SK-N-SH (cell line): ENCODE measurements around the gene RADIL. TPM values are rescaled to one million over a fixed set of nuclear protein-coding genes. Genes with fewer than 3 reads are reported as not detected.

Experiments used
- CTCF ChIA-PET: fragments of 300-600, 350-600 bp; formaldehyde crosslinking; extraction: SDS; loops from one replicate; lab custom pipeline; 2021; lab: Yijun Ruan, JAX
- POLR2A ChIA-PET: fragments of 350-600 bp; sonication (Branson Sonifier 250); formaldehyde crosslinking; extraction: SDS; loops from one replicate; lab custom pipeline; 2020; ENCODE audit warnings: antibody characterized with exemption, inconsistent platforms; lab: Yijun Ruan, JAX
- DNase-seq: peaks from one replicate; pipeline ENCODE4 v3.0.0; 2012
- H2AFZ ChIP-seq: fragments of 200-600 bp; sonication (generic); 2 replicates; pipeline ENCODE4 v1.8.1; 2016; ENCODE audit warnings: antibody characterized with exemption, mild to moderate bottlenecking, low read depth
- H3F3A ChIP-seq: fragments of 200-600 bp; sonication (generic); replicated peaks from 2 replicates; pipeline ENCODE3; 2016; ENCODE audit warnings: antibody characterized with exemption, mild to moderate bottlenecking; ENCODE audit not compliant: insufficient read depth
- H3K27ac ChIP-seq, 2 experiments: fragments of 200-500 bp in 1 of 2; fragments of 200-600 bp in 1 of 2; sonication (Bioruptor generic) in 1 of 2; sonication (generic), shearing (Covaris generic) in 1 of 2; 2 replicates each; pipeline versions ENCODE4 v1.5.1 to v1.6.1; 2014 to 2016; ENCODE audit warnings: low read depth in 2 of 2, inconsistent platforms in 1 of 2, low read length in 1 of 2, mild to moderate bottlenecking in 1 of 2, mixed read lengths in 1 of 2
- H3K27me3 ChIP-seq: fragments of 200-600 bp; sonication (generic), shearing (Covaris generic); 2 replicates; pipeline ENCODE4 v1.6.1; 2016; ENCODE audit warnings: mixed run types; ENCODE audit not compliant: insufficient read depth
- H3K36me3 ChIP-seq, 2 experiments: fragments of 200-500 bp in 1 of 2; fragments of 200-600 bp in 1 of 2; sonication (Bioruptor generic) in 1 of 2; sonication (generic) in 1 of 2; replicated peaks in 1 of 2; 2 replicates each; pipeline versions ENCODE3 to v1.5.1; 2014 to 2016; ENCODE audit warnings: low read length in 1 of 2, mild to moderate bottlenecking in 1 of 2; ENCODE audit not compliant: insufficient read depth in 2 of 2, control insufficient read depth in 1 of 2
- H3K4me1 ChIP-seq, 2 experiments: fragments of 200-500 bp in 1 of 2; fragments of 200-600 bp in 1 of 2; sonication (Bioruptor generic) in 1 of 2; sonication (generic), shearing (Covaris generic) in 1 of 2; 2 replicates each; pipeline versions ENCODE4 v1.5.1 to v1.6.1; 2014 to 2016; ENCODE audit warnings: low read depth in 1 of 2, low read length in 1 of 2, mixed run types in 1 of 2; ENCODE audit not compliant: insufficient read depth in 2 of 2, control insufficient read depth in 1 of 2
- H3K4me2 ChIP-seq: fragments of 200-600 bp; sonication (generic), shearing (Covaris generic); 2 replicates; pipeline ENCODE4 v1.6.1; 2017; ENCODE audit warnings: mixed run types
- H3K4me3 ChIP-seq, 2 experiments: fragments of 200-500 bp in 1 of 2; fragments of 200-600 bp in 1 of 2; sonication (Bioruptor generic) in 1 of 2; sonication (generic), shearing (Covaris generic) in 1 of 2; 2 replicates each; pipeline versions ENCODE4 v1.5.1 to v1.8.1; 2014 to 2016; ENCODE audit warnings: low read depth in 2 of 2, inconsistent platforms in 1 of 2, low read length in 1 of 2, mild to moderate bottlenecking in 1 of 2, mixed read lengths in 1 of 2, moderate library complexity in 1 of 2
- H3K79me2 ChIP-seq: fragments of 200-600 bp; sonication (generic); 2 replicates; pipeline ENCODE4 v1.8.1; 2017; ENCODE audit warnings: mild to moderate bottlenecking; ENCODE audit not compliant: insufficient read depth
- H3K9ac ChIP-seq: fragments of 200-600 bp; sonication (generic); 2 replicates; pipeline ENCODE4 v1.6.1; 2017; ENCODE audit warnings: mixed run types
- H3K9me2 ChIP-seq: fragments of 200-600 bp; sonication (generic); 2 replicates; pipeline ENCODE4 v1.6.1; 2017; ENCODE audit warnings: mixed run types
- H3K9me3 ChIP-seq: fragments of 200-600 bp; sonication (generic); 2 replicates; pipeline ENCODE4 v1.6.1; 2017; ENCODE audit warnings: mixed run types, mild to moderate bottlenecking, moderate library complexity
- H4K20me1 ChIP-seq: fragments of 200-600 bp; sonication (generic); 2 replicates; pipeline ENCODE4 v1.6.1; 2017; ENCODE audit warnings: mild to moderate bottlenecking, mixed run types; ENCODE audit not compliant: insufficient read depth
- CHD2 ChIP-seq: fragments of 150-350 bp; IDR thresholded peaks from 2 replicates; pipeline ENCODE4 v1.6.1; 2018; ENCODE audit warnings: low read length; ENCODE audit not compliant: partially characterized antibody
- GATA2 ChIP-seq: sonication (generic); formaldehyde crosslinking; IDR thresholded peaks from 2 replicates; pipeline ENCODE4 v1.5.0; 2020; ENCODE audit warnings: mild to moderate bottlenecking, missing genetic modification reagents
- JUND ChIP-seq: IDR thresholded peaks from 2 replicates; pipeline ENCODE4 v1.4.0; 2012
- NFIC ChIP-seq: IDR thresholded peaks from 2 replicates; pipeline ENCODE4 v1.4.0; 2012; ENCODE audit warnings: borderline replicate concordance
- POLR2AphosphoS5 ChIP-seq: IDR thresholded peaks from 2 replicates; pipeline ENCODE4 v1.6.1; 2012; ENCODE audit warnings: low read depth, low read length
- SMC3 ChIP-seq: IDR thresholded peaks from 2 replicates; pipeline ENCODE4 v1.6.1; 2012; ENCODE audit warnings: low read depth, low read length, improper control_type of control experiment
- TAF1 ChIP-seq: IDR thresholded peaks from 2 replicates; pipeline ENCODE4 v1.6.1; 2012; ENCODE audit warnings: low read depth, mild to moderate bottlenecking, low read length, moderate library complexity, borderline replicate concordance
- TCF12 ChIP-seq: IDR thresholded peaks from 2 replicates; pipeline ENCODE4 v1.4.0; 2012
- WGBS: methylation state at CpG from one replicate; pipeline ENCODE4 v1.1.6; 2017; ENCODE audit warnings: low lambda C conversion rate; 5-methylcytosine and 5-hydroxymethylcytosine counted together
- polyA plus RNA-seq, 3 experiments: library from polyadenylated mRNA; depleted of rRNA; stranded (reverse); fragments of >200 nt; gene quantifications; 2 replicates each; pipeline ENCODE4 v1.2.3, GENCODE V29; 2012
- TF ChIP-seq, protein P1 (sequence below): IDR thresholded peaks from 2 replicates; pipeline ENCODE4 v1.4.0; 2012; ENCODE audit warnings: low read depth, borderline replicate concordance
- TF ChIP-seq, protein P2 (sequence below): IDR thresholded peaks from 2 replicates; pipeline ENCODE4 v1.4.0; 2012; ENCODE audit warnings: low read depth, borderline replicate concordance
- TF ChIP-seq, protein P3 (sequence below): fragments of 200-600 bp; sonication (generic); IDR thresholded peaks from 2 replicates; pipeline ENCODE4 v1.6.1; 2017; ENCODE audit warnings: antibody characterized with exemption, mild to moderate bottlenecking, moderate library complexity
- TF ChIP-seq, protein P4 (sequence below): IDR thresholded peaks from 2 replicates; pipeline ENCODE4 v1.6.1; 2012; ENCODE audit warnings: mild to moderate bottlenecking, low read depth, low read length, moderate library complexity

Gene RADIL
- polyA plus RNA-seq, 1 of the 3 experiments (the other 2 are of a cell fraction) = 4.3 TPM

DNA sequence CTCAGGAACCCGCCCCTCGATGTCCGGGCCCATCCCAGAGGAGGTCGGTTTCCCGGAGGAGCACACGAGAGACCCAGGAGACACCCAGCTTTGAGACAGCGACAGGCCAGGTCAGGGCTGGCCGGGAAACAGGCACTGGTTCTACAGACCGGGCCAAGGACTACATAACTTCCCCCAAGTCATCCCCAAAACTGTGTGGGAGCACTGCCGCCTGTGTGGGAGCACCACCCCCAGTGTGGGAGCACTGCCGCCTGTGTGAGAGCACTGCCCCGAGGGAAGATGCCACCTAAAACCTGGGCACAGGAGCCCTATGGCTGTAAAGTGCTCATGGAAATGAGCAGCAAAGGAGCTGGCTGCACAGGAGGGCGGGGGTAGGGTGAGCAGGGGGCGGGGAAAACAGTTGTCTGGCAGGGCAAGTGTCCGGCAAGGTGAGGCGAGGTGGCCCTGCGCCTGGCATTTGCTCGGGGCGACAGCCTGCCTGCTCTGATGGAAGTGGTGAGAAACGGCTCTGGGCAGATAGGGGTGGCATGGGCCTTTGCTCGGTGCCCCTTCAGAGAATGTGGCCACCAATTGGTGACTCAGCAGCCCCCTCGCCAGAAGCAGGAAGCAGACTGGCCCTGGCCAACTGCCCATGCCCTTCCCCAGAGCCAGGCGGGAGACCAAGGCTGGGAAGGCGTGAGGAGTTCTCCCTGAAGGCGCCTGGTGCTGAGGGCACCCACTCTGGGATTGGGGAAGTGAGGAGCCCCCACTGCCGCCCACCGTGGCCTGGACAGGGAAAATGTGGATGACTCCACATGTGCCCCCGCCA is 47.9 kb downstream of the RADIL start:
- DNase-seq = no peak

More for the DNA sequence above, 47.9 kb downstream of the RADIL start:
- WGBS = 85% methylated on average over 28 of the region's 28 CpGs
- Histone ChIP-seq H3K4me2 (no peak overlapping the region), H3K27me3 (no peaks in the 10 kb centered on the region), H3K9ac (no peak overlapping the region), H3K9me2 (no peaks in the 10 kb centered on the region), H3K36me3 (no peaks in the 10 kb centered on the region), H3K9me3 (no peaks in the 10 kb centered on the region), H3F3A (no peaks in the 10 kb centered on the region), H3K4me3 (no peak overlapping the region), H4K20me1 (no peaks in the 10 kb centered on the region), H2AFZ (no peak overlapping the region), H3K79me2 (no peaks in the 10 kb centered on the region), H3K27ac (no peak overlapping the region; a peak in 1 of 4 replicates), H3K4me1 (peaks cover 0 to 34% of the 10 kb centered on the region in 2 experiments; a peak in 1 of 4 replicates)
- TF ChIP-seq GATA2 (no peak), JUND (no peak), TAF1 (no peak), TCF12 (no peak), CHD2 (no peak), POLR2AphosphoS5 (no peak), NFIC (no peak), SMC3 (no peak)
- TF ChIP-seq, protein P1, sequence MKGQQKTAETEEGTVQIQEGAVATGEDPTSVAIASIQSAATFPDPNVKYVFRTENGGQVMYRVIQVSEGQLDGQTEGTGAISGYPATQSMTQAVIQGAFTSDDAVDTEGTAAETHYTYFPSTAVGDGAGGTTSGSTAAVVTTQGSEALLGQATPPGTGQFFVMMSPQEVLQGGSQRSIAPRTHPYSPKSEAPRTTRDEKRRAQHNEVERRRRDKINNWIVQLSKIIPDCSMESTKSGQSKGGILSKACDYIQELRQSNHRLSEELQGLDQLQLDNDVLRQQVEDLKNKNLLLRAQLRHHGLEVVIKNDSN = no peak
- TF ChIP-seq, protein P2, sequence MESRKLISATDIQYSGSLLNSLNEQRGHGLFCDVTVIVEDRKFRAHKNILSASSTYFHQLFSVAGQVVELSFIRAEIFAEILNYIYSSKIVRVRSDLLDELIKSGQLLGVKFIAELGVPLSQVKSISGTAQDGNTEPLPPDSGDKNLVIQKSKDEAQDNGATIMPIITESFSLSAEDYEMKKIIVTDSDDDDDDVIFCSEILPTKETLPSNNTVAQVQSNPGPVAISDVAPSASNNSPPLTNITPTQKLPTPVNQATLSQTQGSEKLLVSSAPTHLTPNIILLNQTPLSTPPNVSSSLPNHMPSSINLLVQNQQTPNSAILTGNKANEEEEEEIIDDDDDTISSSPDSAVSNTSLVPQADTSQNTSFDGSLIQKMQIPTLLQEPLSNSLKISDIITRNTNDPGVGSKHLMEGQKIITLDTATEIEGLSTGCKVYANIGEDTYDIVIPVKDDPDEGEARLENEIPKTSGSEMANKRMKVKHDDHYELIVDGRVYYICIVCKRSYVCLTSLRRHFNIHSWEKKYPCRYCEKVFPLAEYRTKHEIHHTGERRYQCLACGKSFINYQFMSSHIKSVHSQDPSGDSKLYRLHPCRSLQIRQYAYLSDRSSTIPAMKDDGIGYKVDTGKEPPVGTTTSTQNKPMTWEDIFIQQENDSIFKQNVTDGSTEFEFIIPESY = no peak
- TF ChIP-seq, protein P3, sequence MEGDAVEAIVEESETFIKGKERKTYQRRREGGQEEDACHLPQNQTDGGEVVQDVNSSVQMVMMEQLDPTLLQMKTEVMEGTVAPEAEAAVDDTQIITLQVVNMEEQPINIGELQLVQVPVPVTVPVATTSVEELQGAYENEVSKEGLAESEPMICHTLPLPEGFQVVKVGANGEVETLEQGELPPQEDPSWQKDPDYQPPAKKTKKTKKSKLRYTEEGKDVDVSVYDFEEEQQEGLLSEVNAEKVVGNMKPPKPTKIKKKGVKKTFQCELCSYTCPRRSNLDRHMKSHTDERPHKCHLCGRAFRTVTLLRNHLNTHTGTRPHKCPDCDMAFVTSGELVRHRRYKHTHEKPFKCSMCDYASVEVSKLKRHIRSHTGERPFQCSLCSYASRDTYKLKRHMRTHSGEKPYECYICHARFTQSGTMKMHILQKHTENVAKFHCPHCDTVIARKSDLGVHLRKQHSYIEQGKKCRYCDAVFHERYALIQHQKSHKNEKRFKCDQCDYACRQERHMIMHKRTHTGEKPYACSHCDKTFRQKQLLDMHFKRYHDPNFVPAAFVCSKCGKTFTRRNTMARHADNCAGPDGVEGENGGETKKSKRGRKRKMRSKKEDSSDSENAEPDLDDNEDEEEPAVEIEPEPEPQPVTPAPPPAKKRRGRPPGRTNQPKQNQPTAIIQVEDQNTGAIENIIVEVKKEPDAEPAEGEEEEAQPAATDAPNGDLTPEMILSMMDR = no peak
- TF ChIP-seq, protein P4, sequence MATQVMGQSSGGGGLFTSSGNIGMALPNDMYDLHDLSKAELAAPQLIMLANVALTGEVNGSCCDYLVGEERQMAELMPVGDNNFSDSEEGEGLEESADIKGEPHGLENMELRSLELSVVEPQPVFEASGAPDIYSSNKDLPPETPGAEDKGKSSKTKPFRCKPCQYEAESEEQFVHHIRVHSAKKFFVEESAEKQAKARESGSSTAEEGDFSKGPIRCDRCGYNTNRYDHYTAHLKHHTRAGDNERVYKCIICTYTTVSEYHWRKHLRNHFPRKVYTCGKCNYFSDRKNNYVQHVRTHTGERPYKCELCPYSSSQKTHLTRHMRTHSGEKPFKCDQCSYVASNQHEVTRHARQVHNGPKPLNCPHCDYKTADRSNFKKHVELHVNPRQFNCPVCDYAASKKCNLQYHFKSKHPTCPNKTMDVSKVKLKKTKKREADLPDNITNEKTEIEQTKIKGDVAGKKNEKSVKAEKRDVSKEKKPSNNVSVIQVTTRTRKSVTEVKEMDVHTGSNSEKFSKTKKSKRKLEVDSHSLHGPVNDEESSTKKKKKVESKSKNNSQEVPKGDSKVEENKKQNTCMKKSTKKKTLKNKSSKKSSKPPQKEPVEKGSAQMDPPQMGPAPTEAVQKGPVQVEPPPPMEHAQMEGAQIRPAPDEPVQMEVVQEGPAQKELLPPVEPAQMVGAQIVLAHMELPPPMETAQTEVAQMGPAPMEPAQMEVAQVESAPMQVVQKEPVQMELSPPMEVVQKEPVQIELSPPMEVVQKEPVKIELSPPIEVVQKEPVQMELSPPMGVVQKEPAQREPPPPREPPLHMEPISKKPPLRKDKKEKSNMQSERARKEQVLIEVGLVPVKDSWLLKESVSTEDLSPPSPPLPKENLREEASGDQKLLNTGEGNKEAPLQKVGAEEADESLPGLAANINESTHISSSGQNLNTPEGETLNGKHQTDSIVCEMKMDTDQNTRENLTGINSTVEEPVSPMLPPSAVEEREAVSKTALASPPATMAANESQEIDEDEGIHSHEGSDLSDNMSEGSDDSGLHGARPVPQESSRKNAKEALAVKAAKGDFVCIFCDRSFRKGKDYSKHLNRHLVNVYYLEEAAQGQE = no peak
- CTCF ChIA-PET = interaction anchor here (1.9 to 8.9 kb wide), 4 partner anchors 10 to 251 kb away, joined by 7 to 235 read pairs (median 59); partner anchors contain the start of gene RADIL
- POLR2A ChIA-PET = no interaction called here
